Measurements from ENCODE around the gene SURF6. TPM values are rescaled to one million over a fixed set of nuclear protein-coding genes. Genes with fewer than 3 reads are reported as not detected.

Gene SURF6
- total and polyA plus RNA-seq, 7 donors, result 13.9 to 43.1 (median 20.1) TPM

GRCh38 chr9:133347515-133347984 lies 11.6 kb upstream of the SURF6 start:
- H3K27me3 ChIP-seq, result no peaks in the 10 kb centered on the region
- peaks cover 41 to 69% (median 57%) of the 10 kb centered on the region in 4 donors for H3K36me3 ChIP-seq
- peaks cover 0 to 31% (median 27%) of the 10 kb centered on the region in 4 donors for H3K4me1 ChIP-seq
- H3K9me3 ChIP-seq, result no peaks in the 10 kb centered on the region
- intact Hi-C loops (cut with DNase I), result loop anchor here (5.0 kb wide), 1 partner anchor 115 kb away; no protein-coding TSS in a partner anchor
- H3K27ac ChIP-seq, result peak overlapping the region; percentile 90 to 93 (median 92)
- DNase-seq, result no peak
- WGBS, 2 donors, result 0% methylated on average over 39 to 41 of the region's 41 CpGs
- peak overlapping the region; percentile 78 to 96 (median 88) for H3K4me3 ChIP-seq
- TF ChIP-seq EP300 (IDR thresholded peaks at IDR 0.05) (no peak), CTCF (IDR thresholded peaks at IDR 0.05) (no peak)

GRCh38 chr9:133346021-133346785 lies 10.2 kb upstream of the SURF6 start:
- TF ChIP-seq CTCF (IDR thresholded peaks at IDR 0.05) (no peak), POLR2A (IDR thresholded peaks at IDR 0.05) (no peak), EP300 (IDR thresholded peaks at IDR 0.05) (no peak), POLR2AphosphoS5 (IDR thresholded peaks at IDR 0.05) (no peak)
- intact Hi-C loops (cut with DNase I), result loop anchor here (5.0 kb wide), 1 partner anchor 116 kb away; no protein-coding TSS in a partner anchor
- peak overlapping the region; percentile 78 to 96 (median 88) for H3K4me3 ChIP-seq
- H3K27ac ChIP-seq, result peak overlapping the region; percentile 90 to 93 (median 92)
- H3K27me3 ChIP-seq, result no peaks in the 10 kb centered on the region
- 79 to 80% methylated on average over 15 of the region's 15 CpGs for WGBS, 2 donors
- H3K4me1 ChIP-seq, result peaks cover 0 to 31% (median 27%) of the 10 kb centered on the region in 4 donors
- H3K36me3 ChIP-seq, result peaks cover 46 to 69% (median 57%) of the 10 kb centered on the region in 4 donors
- H3K9me3 ChIP-seq, result no peaks in the 10 kb centered on the region
- no peak for DNase-seq

- Histone ChIP-seq H3K36me3 (peaks cover 45 to 69% (median 56%) of the 10 kb centered on the region in 4 donors), H3K4me3 (no peak overlapping the region), H3K4me1 (peaks cover 0 to 31% (median 27%) of the 10 kb centered on the region in 4 donors), H3K27ac (peak overlapping the region in 2 of 4 donors; percentile 93), H3K27me3 (no peaks in the 10 kb centered on the region), H3K9me3 (no peaks in the 10 kb centered on the region)
- intact Hi-C loops (cut with DNase I), result loop anchor here (5.0 kb wide), 1 partner anchor 117 kb away; no protein-coding TSS in a partner anchor
- WGBS, 2 donors, result 95 to 96% methylated on average over 6 of the region's 6 CpGs
- TF ChIP-seq EP300 (IDR thresholded peaks at IDR 0.05) (no peak), POLR2A (IDR thresholded peaks at IDR 0.05) (no peak), CTCF (IDR thresholded peaks at IDR 0.05) (no peak), POLR2AphosphoS5 (IDR thresholded peaks at IDR 0.05) (no peak)
- no peak for DNase-seq
These were observed 9.6 kb upstream of the SURF6 start for GRCh38 chr9:133345596-133345995.

GRCh38 chr9:133344979-133345378 lies 9.0 kb upstream of the SURF6 start:
- no peaks in the 10 kb centered on the region for H3K9me3 ChIP-seq
- no peak overlapping the region for H3K4me3 ChIP-seq
- no peaks in the 10 kb centered on the region for H3K27me3 ChIP-seq
- H3K36me3 ChIP-seq, result peaks cover 41 to 69% (median 52%) of the 10 kb centered on the region in 4 donors
- TF ChIP-seq EP300 (IDR thresholded peaks at IDR 0.05) (no peak), CTCF (IDR thresholded peaks at IDR 0.05) (no peak), POLR2A (IDR thresholded peaks at IDR 0.05) (no peak), POLR2AphosphoS5 (IDR thresholded peaks at IDR 0.05) (no peak)
- 95% methylated on average over 12 of the region's 12 CpGs for WGBS, 2 donors
- DNase-seq, result no peak
- intact Hi-C loops (cut with DNase I), result loop anchor here (5.0 kb wide), 1 partner anchor 117 kb away; no protein-coding TSS in a partner anchor
- H3K4me1 ChIP-seq, result peaks cover 0 to 31% (median 26%) of the 10 kb centered on the region in 4 donors
- no peak overlapping the region for H3K27ac ChIP-seq

Measured in sigmoid colon (tissue), 7 donors.